KOPT-K1 (cell line): Measurements from ENCODE around the gene HHIP.
A peak's percentile ranks its signal among the peaks of the same experiment; 100 is the strongest.

Experiments
- H3K27ac ChIP-seq: fragments of 200-600 bp; sonication (generic); 2 replicates; pipeline ENCODE4 v1.5.1; 2016; ENCODE audit warnings: antibody characterized with exemption, mild to moderate bottlenecking, low read depth, low read length; ENCODE audit not compliant: poor library complexity, severe bottlenecking
- H3K36me3 ChIP-seq: fragments of 200-600 bp; sonication (generic); 2 replicates; pipeline ENCODE4 v1.5.1; 2017; ENCODE audit warnings: antibody characterized with exemption, mild to moderate bottlenecking, low read length, moderate library complexity; ENCODE audit not compliant: insufficient read depth
- H3K9me3 ChIP-seq: fragments of 200-600 bp; sonication (generic); 2 replicates; pipeline ENCODE4 v1.5.1; 2017; ENCODE audit warnings: antibody characterized with exemption, low read length, mild to moderate bottlenecking; ENCODE audit not compliant: insufficient read depth, poor library complexity, severe bottlenecking

Gene HHIP

DNA sequence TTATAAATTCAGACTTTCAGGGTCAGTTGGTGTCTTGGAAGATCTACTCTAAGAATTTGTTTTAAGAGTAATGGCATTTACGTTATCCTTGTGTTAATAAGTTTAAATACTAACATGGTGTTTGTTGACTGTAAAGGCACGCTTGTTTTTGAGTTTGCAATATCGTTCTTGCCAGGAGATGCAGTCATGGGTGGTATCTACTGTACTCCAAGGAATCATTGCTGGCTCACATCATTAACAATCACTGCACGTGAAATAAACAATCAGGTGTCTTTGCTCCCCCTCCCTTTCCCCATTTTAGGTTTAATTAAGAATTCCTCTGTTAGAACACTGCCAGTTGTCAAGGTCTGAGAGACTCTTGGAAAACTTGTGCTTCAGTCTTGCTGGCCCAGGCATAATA lies 1.6 kb downstream of the HHIP start:
- Histone ChIP-seq H3K36me3 (peaks cover 21% of the 10 kb centered on the region), H3K9me3 (no peaks in the 10 kb centered on the region), H3K27ac (peak overlapping the region; percentile 100)

DNA sequence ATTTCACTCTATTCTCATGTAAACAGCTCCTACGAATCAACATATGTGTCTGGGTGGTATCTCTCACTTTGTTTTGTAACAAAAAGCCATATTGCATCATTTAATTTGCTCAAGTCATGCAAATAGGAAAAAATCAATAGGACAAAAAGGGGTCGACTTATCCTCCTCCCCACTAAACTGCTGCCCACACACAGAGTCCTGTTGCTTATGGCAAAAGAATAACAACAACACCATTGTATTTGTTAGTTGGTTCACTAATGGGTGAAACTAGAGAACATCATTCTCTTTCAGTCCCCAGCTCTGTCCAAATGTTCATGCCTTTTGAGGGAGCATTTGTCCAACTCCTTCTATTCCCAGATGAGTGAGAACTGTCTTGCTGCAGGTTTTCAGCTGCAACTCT lies 2.1 kb downstream of the HHIP start:
- Histone ChIP-seq H3K9me3 (no peaks in the 10 kb centered on the region), H3K36me3 (peaks cover 19% of the 10 kb centered on the region), H3K27ac (peak overlapping the region; percentile 100)

DNA sequence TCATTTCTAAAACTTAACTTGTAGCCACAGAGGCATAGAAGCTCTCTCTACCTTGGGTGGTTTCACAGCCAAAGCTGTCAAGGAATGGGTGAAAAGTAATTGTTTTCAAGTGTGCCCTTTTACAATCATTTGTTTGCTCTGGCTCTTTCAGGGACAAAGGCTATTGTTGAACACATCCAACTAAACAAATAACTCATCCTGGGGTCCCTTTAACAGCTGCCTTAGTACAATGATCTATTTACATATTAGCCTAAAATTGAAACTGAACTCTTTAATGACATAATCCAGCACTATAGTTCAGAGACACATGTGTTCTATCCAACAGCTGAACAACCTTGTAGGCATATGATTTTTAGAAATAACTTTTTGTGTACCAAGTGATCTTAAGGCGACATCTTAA lies 3.7 kb downstream of the HHIP start:
- H3K27ac ChIP-seq = peak overlapping the region; percentile 100
- H3K9me3 ChIP-seq = no peaks in the 10 kb centered on the region
- peaks cover 15% of the 10 kb centered on the region; the same call in 1 of the 2 replicates for H3K36me3 ChIP-seq

DNA sequence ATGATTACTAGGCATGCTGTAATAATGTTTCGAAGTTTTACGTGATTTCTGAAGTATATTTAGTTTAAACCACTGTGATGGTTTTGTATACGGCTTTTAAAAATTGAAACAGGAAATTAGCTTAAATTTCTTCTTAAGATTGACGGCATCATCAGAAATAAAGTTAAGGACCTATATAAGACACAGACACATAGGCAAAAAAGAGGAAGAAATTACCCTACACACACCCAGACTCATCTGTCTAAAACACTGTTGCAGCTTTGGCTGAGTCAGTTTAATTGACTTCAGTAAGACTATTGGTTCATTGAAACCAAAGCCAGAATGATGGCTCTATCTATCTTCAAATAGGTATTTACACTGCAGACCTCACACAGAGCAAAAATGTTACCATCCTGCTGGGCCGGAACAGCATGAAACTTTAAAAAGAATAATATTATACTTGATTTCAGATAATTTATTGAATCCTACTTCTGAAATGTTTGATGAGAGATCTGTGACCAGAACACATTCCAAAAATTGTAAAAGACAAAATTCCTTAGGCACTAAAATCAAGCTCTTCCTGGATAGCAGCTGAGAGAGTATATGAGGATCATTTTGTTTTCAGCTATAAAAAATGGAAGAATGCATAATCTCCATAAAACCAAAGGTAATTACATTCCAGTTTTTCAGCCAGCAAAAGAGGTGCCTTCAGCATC lies 4.5 kb downstream of the HHIP start:
- no peaks in the 10 kb centered on the region for H3K9me3 ChIP-seq
- peak overlapping the region; percentile 100 for H3K27ac ChIP-seq
- H3K36me3 ChIP-seq = peaks cover 23% of the 10 kb centered on the region

DNA sequence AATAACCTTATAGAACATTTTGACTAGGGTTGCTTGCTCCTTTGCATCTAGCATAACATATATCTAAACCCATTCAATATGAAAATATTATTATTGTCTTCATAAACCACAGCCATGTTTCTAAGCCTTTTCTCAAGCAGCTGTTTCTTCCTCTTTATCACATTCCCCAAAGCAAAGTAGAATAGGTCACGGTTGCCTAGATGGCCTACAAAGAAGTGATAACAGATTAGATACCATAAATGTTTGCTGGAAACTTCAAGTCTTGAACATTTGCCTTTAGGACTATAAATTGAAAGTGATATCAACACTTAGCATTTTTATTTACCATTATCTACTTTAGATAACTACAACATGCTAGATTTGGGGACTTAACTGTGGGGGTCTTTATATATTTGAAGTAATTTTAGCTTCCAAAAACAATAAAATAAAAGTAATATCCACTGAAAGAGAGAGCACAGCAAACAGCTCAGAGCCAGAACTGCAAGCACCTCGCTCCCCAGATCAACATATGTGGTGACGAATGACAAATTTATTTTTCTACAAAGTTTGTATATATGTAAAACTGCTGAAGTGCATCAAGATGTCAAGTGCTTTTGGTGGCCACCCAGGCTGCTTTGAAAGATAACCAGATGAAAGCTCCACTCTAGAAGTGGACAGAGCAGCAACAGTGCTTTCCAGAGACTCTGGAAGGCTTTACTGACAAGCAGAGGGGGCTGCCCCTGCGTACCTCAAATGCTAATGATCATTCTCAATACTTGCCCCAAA lies 8.0 kb downstream of the HHIP start:
- Histone ChIP-seq H3K9me3 (no peaks in the 10 kb centered on the region), H3K36me3 (peaks cover 27% of the 10 kb centered on the region), H3K27ac (peak overlapping the region; percentile 100)

DNA sequence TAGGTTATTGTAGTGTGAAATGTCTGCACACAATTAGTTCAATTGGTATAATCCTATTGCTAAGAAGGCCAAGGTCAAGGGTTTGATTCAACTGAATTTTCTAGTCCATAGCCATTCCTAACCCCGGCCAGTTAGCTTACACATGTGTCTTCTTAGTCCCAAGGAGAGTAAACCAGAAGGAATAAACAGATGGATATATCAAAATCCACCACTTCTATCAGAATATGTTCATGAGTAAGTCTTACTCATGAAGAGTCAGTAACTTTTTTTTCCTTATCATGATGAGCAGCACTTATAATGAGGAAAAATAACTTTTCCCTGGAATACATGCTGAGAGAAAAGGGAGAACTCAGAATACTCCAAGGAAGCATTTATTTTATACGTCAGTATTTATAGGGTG lies 9.5 kb downstream of the HHIP start:
- Histone ChIP-seq H3K27ac (peak overlapping the region; percentile 100), H3K9me3 (no peaks in the 10 kb centered on the region), H3K36me3 (peaks cover 35% of the 10 kb centered on the region)

DNA sequence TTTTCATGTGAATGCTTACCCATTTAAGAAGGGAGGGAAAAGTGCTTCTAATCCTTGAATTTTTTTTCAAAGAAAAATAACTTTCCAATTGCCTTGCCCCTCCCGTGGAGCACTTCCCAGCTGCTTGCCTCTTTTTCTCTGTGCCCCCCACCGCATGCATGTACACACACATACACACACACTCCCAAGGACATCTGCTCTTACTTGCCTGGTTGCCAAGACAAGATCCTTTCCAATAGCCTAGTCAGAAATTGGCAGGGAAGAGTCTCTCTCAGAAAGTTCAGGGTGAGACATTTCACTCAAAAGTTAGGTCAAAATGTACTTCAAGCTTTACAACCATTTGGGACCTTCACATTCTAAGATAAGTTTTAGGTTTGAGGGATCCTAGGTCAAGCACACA lies 10.9 kb downstream of the HHIP start:
- Histone ChIP-seq H3K36me3 (peaks cover 37% of the 10 kb centered on the region), H3K9me3 (no peaks in the 10 kb centered on the region), H3K27ac (peak overlapping the region; percentile 100)

DNA sequence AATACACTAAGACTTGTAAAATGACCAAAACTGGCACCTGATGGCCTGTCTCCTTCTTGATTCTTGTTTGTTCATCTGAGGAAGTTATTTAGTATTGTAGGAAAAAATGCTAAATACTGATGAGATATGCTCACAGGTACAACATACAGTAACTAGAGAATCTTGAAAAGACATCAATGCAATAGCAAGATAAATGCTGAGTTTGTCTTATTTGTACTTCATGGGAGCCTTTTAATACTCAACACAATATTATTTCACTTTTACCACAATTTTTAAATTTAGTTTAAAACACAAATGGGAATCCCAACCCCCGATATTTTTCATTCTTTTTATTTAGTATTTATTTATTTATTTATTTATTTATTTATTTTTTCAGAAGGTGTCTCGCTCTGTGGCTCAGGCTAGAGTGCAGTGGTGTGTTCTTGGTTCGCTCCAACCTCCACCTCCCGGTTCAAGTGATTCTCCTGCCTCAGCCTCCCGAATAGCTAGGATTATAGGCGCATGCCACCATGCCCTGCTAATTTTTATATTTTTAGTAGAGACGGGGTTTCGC lies 12.1 kb downstream of the HHIP start:
- H3K9me3 ChIP-seq = no peaks in the 10 kb centered on the region
- peak overlapping the region; percentile 100 for H3K27ac ChIP-seq
- peaks cover 33% of the 10 kb centered on the region for H3K36me3 ChIP-seq

DNA sequence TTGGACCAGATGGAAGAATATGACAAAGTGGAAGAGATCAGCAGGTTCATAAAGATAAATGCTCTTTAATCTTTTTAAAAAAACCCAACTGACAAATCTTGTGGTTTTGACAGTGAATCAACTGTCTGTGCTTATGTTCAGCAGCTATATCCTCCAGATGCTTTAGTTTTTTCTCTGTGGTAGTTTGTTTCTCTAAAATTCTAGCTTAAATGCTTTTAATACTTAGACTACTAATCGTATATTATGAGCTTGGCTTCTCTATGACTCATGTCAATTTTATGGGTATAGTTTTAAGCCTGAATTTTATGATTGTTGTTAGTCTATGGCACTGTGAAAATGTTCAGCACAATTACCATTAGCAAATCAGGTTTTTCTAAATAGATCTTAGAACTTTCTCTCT lies 12.9 kb downstream of the HHIP start:
- Histone ChIP-seq H3K9me3 (no peaks in the 10 kb centered on the region), H3K36me3 (peaks cover 29% of the 10 kb centered on the region), H3K27ac (peak overlapping the region; percentile 100)

DNA sequence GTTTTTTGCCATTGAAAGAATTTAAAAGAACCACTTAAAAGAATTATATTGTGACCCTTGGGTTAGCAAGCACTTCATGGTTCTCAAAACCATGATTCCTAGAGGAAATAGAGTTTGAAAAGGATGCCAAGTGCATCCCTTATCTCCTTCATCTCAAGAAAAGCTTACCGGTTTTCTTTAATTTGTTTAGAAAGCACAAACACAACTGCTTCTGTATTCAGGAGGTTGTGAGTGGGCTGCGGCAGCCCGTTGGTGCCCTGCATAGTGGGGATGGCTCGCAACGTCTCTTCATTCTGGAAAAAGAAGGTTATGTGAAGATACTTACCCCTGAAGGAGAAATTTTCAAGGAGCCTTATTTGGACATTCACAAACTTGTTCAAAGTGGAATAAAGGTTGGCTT lies 13.5 kb downstream of the HHIP start:
- peak overlapping the region; percentile 100 for H3K27ac ChIP-seq
- H3K9me3 ChIP-seq = no peaks in the 10 kb centered on the region
- peaks cover 24% of the 10 kb centered on the region for H3K36me3 ChIP-seq

DNA sequence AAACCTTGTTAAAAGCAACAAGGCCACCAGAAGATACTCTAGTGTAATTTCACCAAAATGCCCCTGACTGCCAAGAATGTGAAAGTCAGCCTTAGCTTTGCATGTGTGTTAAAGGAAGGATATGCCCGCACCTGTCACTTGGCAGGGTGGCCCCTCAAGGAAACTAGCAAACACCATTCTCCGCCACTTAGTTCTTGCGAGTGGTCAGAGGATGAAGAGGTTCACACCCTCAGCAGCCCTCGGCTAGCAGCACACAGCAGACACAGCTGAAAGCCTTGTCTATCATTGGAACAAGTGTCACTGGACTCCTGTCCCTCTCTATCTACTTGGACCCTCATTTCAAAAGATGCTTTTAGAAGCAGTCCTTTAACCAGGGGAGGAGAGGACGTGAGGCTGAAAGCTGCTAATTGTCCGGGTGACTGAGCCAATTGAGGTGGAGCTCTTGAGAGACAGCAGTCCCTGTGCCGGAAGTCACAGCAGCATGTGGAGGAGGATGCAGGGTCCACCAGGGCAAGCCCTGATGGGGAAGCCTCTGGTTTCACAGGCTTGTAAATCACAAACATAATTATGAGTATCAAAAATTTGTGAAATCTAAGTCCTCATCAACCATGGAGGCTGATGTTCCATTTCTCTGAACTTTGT lies 18.0 kb downstream of the HHIP start:
- H3K36me3 ChIP-seq = peaks cover 43% of the 10 kb centered on the region
- H3K9me3 ChIP-seq = no peaks in the 10 kb centered on the region
- peak overlapping the region; percentile 100 for H3K27ac ChIP-seq

DNA sequence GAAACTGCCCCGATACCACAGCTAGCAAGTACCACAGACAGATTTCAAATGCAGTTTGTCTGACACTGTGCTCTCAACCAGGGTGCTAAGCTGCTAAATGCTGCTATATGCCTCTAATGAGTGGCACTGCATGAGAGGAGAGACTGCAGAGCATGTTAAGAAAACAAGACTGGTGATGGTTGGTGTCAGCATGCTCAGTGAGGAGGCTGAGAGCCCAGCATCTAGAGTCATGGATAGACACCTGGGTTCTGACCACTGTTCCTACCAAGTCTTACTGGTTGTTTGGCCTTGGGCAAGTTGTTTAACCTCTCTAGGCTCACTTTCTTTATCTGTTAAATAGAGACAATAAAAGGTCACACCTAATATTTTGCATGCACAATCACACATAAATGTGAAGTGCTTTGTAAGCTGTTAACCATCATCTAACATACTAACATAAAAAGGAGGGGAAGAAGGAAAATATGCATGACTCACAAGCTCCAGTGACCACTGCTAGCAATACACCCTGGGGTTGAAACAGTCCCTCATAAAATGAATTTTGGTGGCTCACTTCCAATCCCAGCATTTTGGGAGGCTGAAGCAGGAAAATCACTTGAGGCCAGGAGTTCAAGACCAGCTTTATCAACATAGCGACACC lies 20.7 kb downstream of the HHIP start:
- H3K27ac ChIP-seq = peak overlapping the region; percentile 100
- no peaks in the 10 kb centered on the region for H3K9me3 ChIP-seq
- H3K36me3 ChIP-seq = peaks cover 57% of the 10 kb centered on the region

DNA sequence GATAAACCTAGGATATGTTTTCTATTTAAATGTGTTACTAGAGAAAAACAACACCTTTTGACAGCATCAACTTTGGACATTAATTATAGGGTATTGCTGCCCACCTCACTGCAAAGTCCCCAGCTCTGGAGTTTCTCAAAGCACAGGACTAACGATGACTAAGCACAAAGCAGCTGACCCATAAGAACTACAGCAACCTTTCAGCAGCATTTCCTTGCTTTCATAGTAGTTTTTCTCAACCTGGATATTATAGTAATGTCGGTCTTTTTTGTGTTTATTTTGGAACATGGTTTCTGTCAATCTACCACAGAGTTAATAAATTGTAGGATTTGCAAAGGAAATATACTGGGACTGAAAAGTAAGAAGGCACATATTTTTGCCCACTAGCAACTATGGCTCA lies 21.5 kb downstream of the HHIP start:
- no peaks in the 10 kb centered on the region for H3K9me3 ChIP-seq
- peak overlapping the region; percentile 100 for H3K27ac ChIP-seq
- H3K36me3 ChIP-seq = peaks cover 59% of the 10 kb centered on the region

DNA sequence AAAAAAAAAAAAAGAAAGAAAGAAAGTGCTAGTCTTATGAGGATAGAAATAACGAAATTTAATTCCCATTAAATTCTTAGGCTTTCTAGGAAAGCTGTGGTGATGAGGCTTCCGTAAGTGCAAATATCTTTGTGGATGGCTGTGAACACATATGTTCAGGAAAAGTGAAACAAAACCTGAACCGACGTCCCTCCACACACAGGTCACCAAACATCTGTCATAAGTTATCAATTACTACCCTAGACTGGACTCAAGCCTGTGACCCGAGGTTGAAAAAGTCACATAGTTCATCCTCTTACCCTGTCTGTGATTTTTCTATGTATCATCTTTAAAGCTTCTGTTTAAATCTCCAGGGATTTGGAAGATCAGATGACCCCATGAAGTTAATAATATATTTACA lies 24.8 kb downstream of the HHIP start:
- peaks cover 66% of the 10 kb centered on the region for H3K36me3 ChIP-seq
- no peaks in the 10 kb centered on the region for H3K9me3 ChIP-seq
- H3K27ac ChIP-seq = no peak overlapping the region

DNA sequence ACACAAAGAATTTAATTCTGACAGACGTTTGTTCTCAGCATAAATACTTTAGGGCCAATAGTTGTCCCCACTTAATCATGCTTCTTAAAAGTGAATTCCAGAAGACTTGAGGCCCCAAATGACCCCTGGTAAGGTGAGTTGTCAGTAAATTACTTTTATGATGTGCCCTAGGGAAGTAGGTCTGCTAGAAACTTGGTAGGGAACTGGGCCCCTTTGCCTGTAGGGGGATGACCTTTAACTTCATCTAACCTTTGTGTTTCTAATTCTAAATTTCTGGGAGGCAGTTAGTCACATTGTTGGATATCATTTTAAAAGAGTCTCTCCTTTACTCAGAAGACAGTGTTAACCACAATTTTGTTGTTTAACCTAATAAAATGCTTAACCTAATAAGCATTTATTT lies 28.8 kb downstream of the HHIP start:
- peaks cover 10% of the 10 kb centered on the region for H3K9me3 ChIP-seq
- H3K27ac ChIP-seq = no peak overlapping the region
- H3K36me3 ChIP-seq = peaks cover 66% of the 10 kb centered on the region
